HepG2 (cell line): ENCODE measurements around the gene CAMKK1. TPM values are rescaled to one million over a fixed set of nuclear protein-coding genes. Genes with fewer than 3 reads are reported as not detected.

Experiments
- ATAC-seq: fragments of 200-7000 bp; cut with Tn5 transposase; 3 replicates; pipeline ENCODE4 v1.9.1; 2020; ENCODE audit warnings: mild to moderate bottlenecking, moderate library complexity
- BruUV-seq: library from RNA; stranded (reverse); fragments of 400-500 nt; replicated peaks from 2 replicates; lab custom pipeline; 2021; lab: Mats Ljungman, UMichigan
- CTCF ChIA-PET: fragments of 300-600 bp; formaldehyde crosslinking; extraction: SDS; loops from one replicate; lab custom pipeline; 2021; ENCODE audit warnings: low total read pairs, inconsistent platforms, low intra/inter-chr PET ratio; lab: Yijun Ruan, JAX
- POLR2A ChIA-PET: fragments of 350-600 bp; sonication (Branson Sonifier 250); formaldehyde crosslinking; loops from one replicate; lab custom pipeline; 2020; ENCODE audit warnings: antibody characterized with exemption, inconsistent platforms; lab: Yijun Ruan, JAX
- DNase-seq: peaks from one replicate; pipeline ENCODE4 v3.0.0-alpha.2; 2015; ENCODE audit warnings: low spot score
- FAIRE-seq: peaks from 3 replicates; lab custom pipeline; 2011; peaks lifted over from hg19 to GRCh38; lab: Jason Lieb, UNC
- H2AFZ ChIP-seq: one replicate; pipeline ENCODE4 v1.6.1; 2011; ENCODE audit warnings: low read length, inconsistent platforms
- H3K27ac ChIP-seq: fragments of 300-600 bp; 3 replicates; pipeline ENCODE4 v1.8.0; 2011; ENCODE audit warnings: mixed run types, mild to moderate bottlenecking, mixed read lengths, low read length, inconsistent platforms; ENCODE audit not compliant: insufficient read depth; ENCODE audit errors: extremely low read length
- H3K27me3 ChIP-seq, 2 experiments: fragments of 200-600 bp in 1 of 2; 2 replicates in 1 of 2; 3 replicates in 1 of 2; pipeline versions ENCODE4 v1.6.0 to v1.8.0; 2011; ENCODE audit warnings: low read length in 2 of 2, mild to moderate bottlenecking in 2 of 2, moderate library complexity in 2 of 2, inconsistent platforms in 1 of 2; ENCODE audit not compliant: insufficient read depth in 2 of 2, control insufficient read depth in 1 of 2
- H3K36me3 ChIP-seq, 2 experiments: fragments of 200-600 bp in 1 of 2; replicated peaks in 1 of 2; 2 replicates in 1 of 2; 3 replicates in 1 of 2; pipeline versions ENCODE4 v1.5.1 to v1.8.0; 2011; ENCODE audit warnings: low read length in 2 of 2, inconsistent platforms in 1 of 2; ENCODE audit not compliant: insufficient read depth in 2 of 2, control insufficient read depth in 1 of 2
- H3K4me1 ChIP-seq: 2 replicates; pipeline ENCODE4 v1.5.1; 2012; ENCODE audit warnings: low read length, inconsistent platforms; ENCODE audit not compliant: insufficient read depth
- H3K4me2 ChIP-seq: 2 replicates; pipeline ENCODE4 v1.6.0; 2011; ENCODE audit warnings: low read depth, low read length, inconsistent platforms
- H3K4me3 ChIP-seq, 3 experiments: fragments of 200-600 bp in 1 of 3; sonication (generic), shearing (Covaris generic) in 1 of 3; replicated peaks in 1 of 3; 2 replicates each; pipeline ENCODE4 v1.5.1; 2011 to 2016; ENCODE audit warnings: low read length in 3 of 3, inconsistent platforms in 2 of 3, low read depth in 2 of 3, mild to moderate bottlenecking in 2 of 3, control low read depth in 1 of 3, mixed read lengths in 1 of 3; ENCODE audit not compliant: insufficient read depth in 1 of 3
- H3K79me2 ChIP-seq: one replicate; pipeline ENCODE4 v1.6.1; 2011; ENCODE audit warnings: low read length, inconsistent platforms; ENCODE audit not compliant: insufficient read depth
- H3K9ac ChIP-seq: 2 replicates; pipeline ENCODE4 v1.6.0; 2011; ENCODE audit warnings: mild to moderate bottlenecking, low read depth, low read length, inconsistent platforms; ENCODE audit not compliant: insufficient read depth
- H3K9me3 ChIP-seq: 2 replicates; pipeline ENCODE4 v1.5.1; 2012; ENCODE audit warnings: mild to moderate bottlenecking, low read length
- H4K20me1 ChIP-seq: 2 replicates; pipeline ENCODE4 v1.6.0; 2011; ENCODE audit warnings: inconsistent platforms, mild to moderate bottlenecking, low read length, moderate library complexity; ENCODE audit not compliant: insufficient read depth
- E2F1 ChIP-seq: sonication (generic); formaldehyde crosslinking; IDR thresholded peaks from 2 replicates; pipeline ENCODE4 v1.5.0; 2020; ENCODE audit warnings: missing genetic modification reagents
- ELK4 ChIP-seq: sonication (generic); formaldehyde crosslinking; IDR thresholded peaks from 2 replicates; pipeline ENCODE4 v1.9.0; 2021; ENCODE audit warnings: missing genetic modification reagents, borderline replicate concordance
- JUN ChIP-seq: sonication (generic); formaldehyde crosslinking; IDR thresholded peaks from 2 replicates; pipeline ENCODE4 v1.4.0; 2020; ENCODE audit warnings: mild to moderate bottlenecking, missing genetic modification reagents
- RARG ChIP-seq: sonication (generic); formaldehyde crosslinking; IDR thresholded peaks from 2 replicates; pipeline ENCODE4 v1.4.0; 2020; ENCODE audit warnings: low read depth, mild to moderate bottlenecking, missing genetic modification reagents
- RORA ChIP-seq: sonication (generic); formaldehyde crosslinking; IDR thresholded peaks from 2 replicates; pipeline ENCODE4 v1.5.0; 2020; ENCODE audit warnings: mild to moderate bottlenecking, missing genetic modification reagents, moderate library complexity
- STAT6 ChIP-seq: sonication (generic); formaldehyde crosslinking; IDR thresholded peaks from 2 replicates; pipeline ENCODE4 v1.4.0; 2020; ENCODE audit warnings: missing genetic modification reagents, mild to moderate bottlenecking, borderline replicate concordance
- ZFP62 ChIP-seq: sonication (generic); formaldehyde crosslinking; IDR thresholded peaks from 2 replicates; pipeline ENCODE4 v1.4.0; 2020; ENCODE audit warnings: missing genetic modification reagents
- ZNF678 ChIP-seq: sonication (generic); formaldehyde crosslinking; IDR thresholded peaks from 2 replicates; pipeline ENCODE4 v1.4.0; 2020; ENCODE audit warnings: mild to moderate bottlenecking, missing genetic modification reagents
- WGBS: methylation state at CpG from one replicate; pipeline ENCODE4 v1.1.6; 2017; ENCODE audit warnings: low lambda C conversion rate; 5-methylcytosine and 5-hydroxymethylcytosine counted together
- in situ Hi-C: cut with HindIII; loops from 2 replicates; pipeline ENCODE4 v1.10.0; 2017; ENCODE audit warnings: low pct_unique_long_range_greater_than_20kb; ENCODE audit not compliant: extremely low pct_ligation_motif_present
- intact Hi-C: fragments of 100-400 bp; cut with micrococcal nuclease; formaldehyde crosslinking; loops from one replicate; pipeline ENCODE4 v1.10.0; 2022; ENCODE audit not compliant: unreplicated experiment
- polyA plus RNA-seq, 8 experiments: library from polyadenylated mRNA; depleted of rRNA in 3 of 8; stranded (reverse) in 7 of 8; unstranded in 1 of 8; fragments of >200 nt; fragmentation: Illumina TruSeq in 4 of 8; extraction: Trizol in 4 of 8; gene quantifications; 2 replicates each; pipeline versions ENCODE4 v1.2.1 to v1.2.3, GENCODE V29; 2011 to 2016; ENCODE audit warnings: low read depth in 4 of 8, missing spikeins in 1 of 8, mixed read lengths in 1 of 8; ENCODE audit not compliant: insufficient read depth in 1 of 8
- total RNA-seq, 5 experiments: library from RNA; depleted of rRNA; stranded (reverse); fragments of >200 nt; fragmentation: Illumina TruSeq; extraction: Trizol; gene quantifications; 2 replicates each; pipeline ENCODE4 v1.2.3, GENCODE V29; 2016; ENCODE audit warnings: low read depth in 1 of 5

The CAMKK1 gene
- total and polyA plus RNA-seq, 2 of the 13 experiments (the other 11 are each of a cell fraction or from before 2014, with no cell fraction given): 1.5 to 1.6 TPM

GRCh38 chr17:3851461-3852100 is 41.3 kb downstream of the CAMKK1 start:
- ATAC-seq (no peak), DNase-seq (no peak), FAIRE-seq (no peak)
- Histone ChIP-seq H3K9me3 (no peaks in the 10 kb centered on the region), H3K4me1 (peaks cover 24% of the 10 kb centered on the region), H3K9ac (no peak overlapping the region), H3K36me3 (no peaks in the 10 kb centered on the region), H3K79me2 (no peaks in the 10 kb centered on the region), H4K20me1 (no peaks in the 10 kb centered on the region), H3K4me2 (no peak overlapping the region), H3K4me3 (no peak overlapping the region), H3K27me3 (no peaks in the 10 kb centered on the region; a peak in 1 of 5 replicates), H2AFZ (no peak overlapping the region), H3K27ac (no peak overlapping the region)
- ChIA-PET CTCF (no interaction called here), POLR2A (no interaction called here)
- in situ Hi-C loops: no loop called here
- WGBS: 59% methylated on average over 21 of the region's 24 CpGs
- intact Hi-C loops: no loop called here
- TF ChIP-seq ZNF678 (CRISPR knock-in tag) (no peak), RORA (CRISPR knock-in tag) (no peak), RARG (CRISPR knock-in tag) (no peak), E2F1 (no peak)
- BruUV-seq: no TSS peak

- Histone ChIP-seq H2AFZ (no peak overlapping the region), H3K4me3 (no peak overlapping the region), H3K4me2 (no peak overlapping the region), H3K27ac (no peak overlapping the region), H3K36me3 (peaks cover 0 to 3% of the 10 kb centered on the region in 2 experiments; a peak in 2 of 5 replicates), H3K9me3 (no peaks in the 10 kb centered on the region), H3K9ac (no peak overlapping the region), H4K20me1 (peaks cover 1% of the 10 kb centered on the region; the same call in 1 of the 2 replicates), H3K79me2 (peaks cover 21% of the 10 kb centered on the region), H3K27me3 (no peaks in the 10 kb centered on the region; a peak in 1 of 5 replicates), H3K4me1 (peaks cover 47% of the 10 kb centered on the region)
- no peak for FAIRE-seq
- TF ChIP-seq STAT6 (CRISPR knock-in tag): no peak
- TF ChIP-seq ZFP62 (CRISPR knock-in tag): no peak
- TF ChIP-seq ELK4 (CRISPR knock-in tag): no peak
- no peak for TF ChIP-seq JUN (CRISPR knock-in tag)
- no peak for DNase-seq
- intact Hi-C loops (loop anchor here (5.0 kb wide), 1 partner anchor 59 kb away; no protein-coding TSS in a partner anchor), in situ Hi-C loops (no loop called here)
- WGBS: 45% methylated on average over 8 of the region's 9 CpGs
- ChIA-PET CTCF (no interaction called here), POLR2A (no interaction called here)
- ATAC-seq: no peak
- BruUV-seq: no TSS peak
These were observed 44.5 kb downstream of the CAMKK1 start for GRCh38 chr17:3848229-3848835.
